RCC 7860 (cell line): ENCODE measurements around the gene COL4A2.
A peak's percentile ranks its signal among the peaks of the same experiment; 100 is the strongest.
"Not testable (repeated sequence)": the region's sequence is repeated elsewhere in the genome, so short reads cannot be mapped to it uniquely, and the experiment has no call there.

Experiments used
- DNase-seq: peaks from one replicate; pipeline ENCODE4 v3.0.0-alpha.2; 2015; ENCODE audit warnings: low spot score
- FAIRE-seq: peaks from 2 replicates; lab custom pipeline; 2012; peaks lifted over from hg19 to GRCh38; lab: Jason Lieb, UNC

Gene COL4A2

GRCh38 chr13:110319774-110320509 lies 12.9 kb downstream of the COL4A2 start:
- peak; percentile 96 for DNase-seq
- peak; percentile 96 for FAIRE-seq

- peak; percentile 4 for FAIRE-seq
- no peak for DNase-seq
These were observed 13.6 kb downstream of the COL4A2 start for GRCh38 chr13:110320645-110321044.

DNA sequence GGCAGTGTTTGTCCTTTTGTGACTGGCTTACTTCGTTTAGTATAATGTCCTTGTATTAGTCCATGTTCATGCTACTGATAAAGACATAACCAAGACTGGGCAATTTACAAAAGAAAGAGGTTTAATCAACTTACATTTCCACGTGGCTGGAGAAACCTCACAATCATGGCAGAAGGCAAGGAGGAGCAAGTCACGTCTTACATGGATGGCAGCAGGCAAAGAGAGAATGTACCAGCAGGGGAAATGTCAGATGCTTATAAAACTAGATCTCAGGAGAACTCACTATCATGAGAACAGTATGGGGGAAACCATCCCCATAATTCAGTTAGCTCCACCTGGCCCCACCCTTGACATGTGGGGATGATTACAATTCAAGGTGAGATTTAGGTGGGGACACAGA lies 14.5 kb downstream of the COL4A2 start:
- not testable (repeated sequence) for FAIRE-seq, DNase-seq

GRCh38 chr13:110322126-110322827 lies 15.2 kb downstream of the COL4A2 start:
- no peak for DNase-seq
- no peak for FAIRE-seq

DNA sequence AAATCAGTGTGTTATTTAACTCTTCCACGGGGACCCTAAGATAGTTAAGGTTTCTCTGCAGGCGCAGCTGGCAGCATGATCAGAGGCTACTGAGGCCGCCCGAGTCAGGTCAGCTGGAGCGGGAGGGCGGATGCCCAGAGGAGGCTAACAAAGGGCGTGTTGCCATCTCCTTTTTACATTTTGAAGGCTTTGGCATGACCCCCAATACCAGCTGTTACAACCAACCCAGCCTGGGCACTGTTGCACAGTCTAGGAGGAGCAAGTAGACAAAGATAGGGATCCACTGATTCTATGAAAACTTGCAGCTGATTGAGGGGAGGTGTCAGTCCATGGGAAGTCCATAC lies 15.7 kb downstream of the COL4A2 start:
- DNase-seq, result no peak
- no peak for FAIRE-seq

DNA sequence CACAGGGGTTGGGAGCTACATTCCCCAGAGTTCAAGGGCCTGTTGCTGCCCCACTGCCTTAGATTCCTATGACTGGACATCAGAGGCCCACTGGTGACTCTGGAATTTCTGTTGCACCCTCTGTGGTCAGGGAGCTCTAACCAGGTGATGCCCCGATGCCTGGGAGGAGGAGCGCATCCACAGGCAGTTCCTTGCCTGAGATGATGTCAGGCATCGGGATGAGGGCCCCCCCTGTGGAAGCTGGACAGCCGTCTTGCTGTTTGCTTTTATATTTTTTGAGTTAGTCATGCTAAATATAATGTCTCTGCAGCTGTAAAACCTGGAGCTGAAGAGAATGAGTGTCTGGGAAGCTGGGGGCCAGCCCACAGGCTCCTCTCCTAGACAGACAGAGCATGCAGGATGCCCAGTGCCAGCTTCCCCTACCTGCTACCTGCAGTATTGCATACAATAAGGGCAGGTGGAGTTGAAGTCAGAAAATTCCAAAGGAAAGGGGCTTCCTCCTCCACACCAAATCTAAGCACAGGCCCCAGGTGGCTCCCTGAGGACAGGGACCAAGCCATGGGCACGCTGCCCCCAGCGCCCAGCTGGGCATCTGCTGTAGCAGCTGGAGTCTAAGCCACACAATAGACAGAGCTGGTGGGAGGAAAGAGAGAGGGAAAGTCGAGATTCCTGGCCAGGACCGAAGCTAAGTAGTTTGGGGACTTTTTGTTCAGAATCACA lies 16.2 kb downstream of the COL4A2 start:
- FAIRE-seq (peak; percentile 91), DNase-seq (peak; percentile 98)

DNA sequence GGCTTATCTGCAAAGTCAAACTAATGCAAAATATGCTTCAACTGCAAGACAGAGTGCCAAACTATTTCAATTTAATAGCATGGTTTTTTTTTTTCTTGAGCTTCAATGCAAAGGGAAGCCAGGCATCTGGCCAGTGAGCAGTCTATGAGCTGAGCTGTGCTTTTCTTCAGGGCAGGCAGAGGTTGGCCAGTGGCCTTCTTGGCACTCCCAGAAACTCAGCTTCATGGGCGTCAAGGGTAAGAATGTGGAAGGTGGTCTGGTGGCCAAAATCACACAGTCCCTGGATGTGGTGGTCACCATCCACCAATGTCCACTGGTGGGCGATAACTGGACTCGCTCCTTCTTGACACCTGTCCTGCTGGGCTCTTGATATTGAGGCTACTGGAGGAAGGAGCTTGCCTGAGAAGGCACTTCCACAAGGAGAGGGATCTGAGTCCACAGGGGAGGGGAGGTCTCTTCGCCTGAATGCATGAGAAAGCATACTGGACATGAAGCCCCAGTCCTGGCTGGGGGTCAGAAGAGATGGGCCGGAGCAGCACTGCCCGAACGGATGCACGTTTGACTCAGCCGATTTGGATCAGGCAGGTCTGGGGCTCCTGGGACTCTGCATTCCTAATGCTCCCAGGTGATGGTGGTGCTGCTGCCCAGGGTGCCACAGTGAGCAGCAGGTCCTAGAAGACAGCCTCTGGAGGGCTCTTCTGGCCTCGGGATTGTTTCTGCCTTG lies 17.1 kb downstream of the COL4A2 start:
- FAIRE-seq (no peak), DNase-seq (no peak)

GRCh38 chr13:110326263-110326904 lies 19.3 kb downstream of the COL4A2 start:
- no peak for DNase-seq
- FAIRE-seq, result no peak

- DNase-seq (peak; percentile 46), FAIRE-seq (no peak)
These were observed 20.1 kb downstream of the COL4A2 start for GRCh38 chr13:110327051-110327721.

DNA sequence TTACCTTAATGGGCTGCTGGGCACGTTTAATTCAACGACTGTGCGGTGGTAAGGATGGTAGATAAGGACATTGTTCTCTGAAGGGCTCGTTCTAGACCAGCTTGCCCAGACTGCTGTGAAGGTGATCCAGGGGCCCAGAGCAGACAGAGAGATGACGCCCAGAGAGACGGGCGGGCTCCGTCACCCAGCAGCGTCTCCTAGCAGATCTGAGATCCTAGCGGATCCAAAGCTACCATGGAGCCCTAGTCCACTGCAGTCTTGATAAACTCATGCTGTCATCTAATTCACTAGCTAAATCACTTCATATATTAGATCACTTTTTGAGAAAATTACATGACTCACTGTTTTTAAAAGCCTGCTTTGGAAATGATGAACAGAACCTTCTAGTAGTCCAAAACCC lies 21.5 kb downstream of the COL4A2 start:
- no peak for FAIRE-seq
- no peak for DNase-seq

- DNase-seq, result peak; percentile 38
- FAIRE-seq, result no peak
These were observed 22.2 kb downstream of the COL4A2 start for GRCh38 chr13:110329258-110329657.

DNA sequence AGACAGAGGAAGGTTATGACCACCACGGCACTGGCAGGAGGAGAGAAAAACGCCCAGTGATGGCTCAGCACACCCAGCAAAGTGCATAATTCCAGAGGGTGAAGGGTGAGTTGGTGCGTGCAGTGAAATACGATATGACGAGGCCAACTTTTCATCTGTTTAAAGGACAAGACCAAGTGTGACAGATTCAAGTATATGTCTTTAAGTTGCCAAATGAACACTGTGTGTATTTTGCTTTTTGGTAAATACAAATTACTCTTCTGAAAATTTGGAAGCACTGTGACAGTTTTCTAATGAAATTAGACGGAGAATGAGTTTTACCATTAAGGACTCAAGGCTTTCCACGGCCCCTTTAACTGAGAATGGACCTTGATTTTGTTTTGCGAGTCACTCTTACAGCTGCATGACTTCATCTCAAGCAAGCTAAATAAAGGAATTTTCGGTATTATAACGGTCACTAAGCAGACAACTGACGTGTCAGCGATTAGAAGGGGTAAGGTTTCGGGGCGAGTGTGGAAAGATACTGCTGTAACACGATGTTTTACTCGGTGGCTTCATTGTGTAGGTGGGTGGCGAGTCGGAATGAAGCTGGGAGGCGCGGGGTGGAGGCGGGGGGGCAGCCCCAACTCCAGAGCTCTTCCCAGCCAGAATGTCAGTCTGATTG lies 22.8 kb downstream of the COL4A2 start:
- FAIRE-seq (peak; percentile 40), DNase-seq (peak; percentile 76)

- DNase-seq (peak; percentile 54), FAIRE-seq (peak; percentile 66)
These were observed 23.5 kb downstream of the COL4A2 start for GRCh38 chr13:110330491-110331011.

DNA sequence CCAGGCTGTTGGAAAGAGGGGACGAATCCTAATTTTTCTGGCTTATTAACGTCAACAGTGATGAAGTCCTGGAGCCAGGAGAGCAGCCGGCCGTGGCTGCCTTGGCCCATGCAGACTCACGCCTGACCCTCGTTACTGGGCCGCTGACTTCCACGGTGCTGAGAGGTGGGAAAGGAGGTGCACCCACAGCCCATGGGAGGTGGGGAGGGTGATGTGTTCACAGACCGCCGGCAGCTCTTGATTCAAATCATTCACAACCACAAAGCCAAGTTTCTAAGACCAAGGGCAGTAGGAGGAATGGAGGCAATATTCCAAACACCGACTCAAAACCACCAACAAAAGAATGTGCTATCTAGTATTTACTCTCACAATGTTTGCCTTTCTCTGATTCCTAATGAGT lies 24.3 kb downstream of the COL4A2 start:
- peak; percentile 90 for FAIRE-seq
- peak; percentile 77 for DNase-seq

GRCh38 chr13:110332750-110333149 lies 25.7 kb downstream of the COL4A2 start:
- FAIRE-seq (no peak), DNase-seq (no peak)

DNA sequence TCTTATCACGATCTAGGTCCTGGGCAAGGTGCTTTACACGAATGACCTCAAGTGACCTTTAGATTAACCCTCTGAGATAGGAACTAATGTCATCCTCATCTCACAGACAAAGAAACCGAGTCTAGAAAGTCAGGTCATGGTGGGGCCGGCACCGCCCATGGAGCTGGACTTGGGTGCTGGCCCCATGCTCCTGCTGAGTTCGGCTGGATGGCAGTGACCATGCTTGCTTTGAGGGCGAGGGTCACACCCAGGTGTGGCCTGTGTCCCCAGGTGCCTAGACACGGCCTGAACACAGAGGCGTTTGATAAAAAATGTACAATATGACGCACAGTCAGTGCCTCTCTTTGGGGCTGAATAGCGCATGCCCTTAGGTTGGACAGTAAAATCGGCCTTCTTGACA lies 26.8 kb downstream of the COL4A2 start:
- FAIRE-seq, result no peak
- DNase-seq, result no peak

DNA sequence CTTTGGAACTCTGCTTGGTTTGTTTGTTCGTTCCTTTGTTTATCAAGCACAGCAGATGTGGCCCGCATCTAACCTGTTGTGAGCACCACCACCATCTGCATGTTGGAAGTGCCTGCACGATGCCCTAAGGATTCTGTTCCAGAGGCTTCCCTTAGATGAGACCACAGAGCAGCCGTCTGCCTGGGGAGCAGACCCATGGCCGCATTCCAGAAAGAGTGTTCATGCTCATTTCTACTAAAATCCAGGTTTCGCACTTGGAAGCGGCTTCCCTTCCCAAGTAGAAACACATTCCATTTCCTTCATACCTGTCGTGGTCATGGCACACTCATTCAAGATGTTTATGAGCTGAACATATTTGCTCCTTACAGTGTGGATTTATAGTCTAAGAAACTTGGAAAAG lies 27.2 kb downstream of the COL4A2 start:
- DNase-seq (peak; percentile 62), FAIRE-seq (no peak)

DNA sequence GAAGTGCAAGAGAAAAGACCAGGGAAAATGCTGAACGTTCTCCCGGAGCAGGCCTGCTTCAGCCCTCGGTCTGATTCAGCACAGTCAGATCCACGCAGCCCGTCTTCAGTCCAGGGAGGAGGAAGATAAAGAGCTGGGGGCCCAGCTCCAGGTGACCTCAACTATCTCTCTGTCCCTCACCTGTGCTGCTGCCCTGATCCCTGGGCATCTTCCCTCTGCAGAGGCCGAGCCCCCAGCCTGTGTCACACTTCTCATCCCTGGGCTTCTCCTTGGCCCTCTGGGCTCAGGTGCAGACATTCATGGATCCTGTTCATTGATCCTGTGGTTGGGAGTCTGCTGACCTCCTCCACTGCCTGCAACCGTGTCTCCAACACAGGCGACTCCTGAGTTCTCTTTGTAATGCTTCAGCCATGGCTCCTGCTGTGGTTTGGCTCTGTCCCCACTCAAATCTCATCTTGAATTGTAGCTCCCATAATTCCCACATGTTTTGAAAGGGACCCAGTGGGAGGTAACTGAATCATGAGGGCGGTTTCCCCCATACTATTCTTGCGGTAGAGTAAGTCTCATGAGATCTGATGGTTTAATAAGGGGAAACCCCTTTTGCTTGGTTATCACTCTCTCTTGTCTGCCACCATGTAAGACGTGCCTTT lies 27.9 kb downstream of the COL4A2 start:
- no peak for FAIRE-seq
- peak; percentile 33 for DNase-seq

- DNase-seq (no peak), FAIRE-seq (no peak)
These were observed 29.0 kb downstream of the COL4A2 start for GRCh38 chr13:110336108-110336507.
